Measurements from ENCODE around the gene IL7R.

DNA sequence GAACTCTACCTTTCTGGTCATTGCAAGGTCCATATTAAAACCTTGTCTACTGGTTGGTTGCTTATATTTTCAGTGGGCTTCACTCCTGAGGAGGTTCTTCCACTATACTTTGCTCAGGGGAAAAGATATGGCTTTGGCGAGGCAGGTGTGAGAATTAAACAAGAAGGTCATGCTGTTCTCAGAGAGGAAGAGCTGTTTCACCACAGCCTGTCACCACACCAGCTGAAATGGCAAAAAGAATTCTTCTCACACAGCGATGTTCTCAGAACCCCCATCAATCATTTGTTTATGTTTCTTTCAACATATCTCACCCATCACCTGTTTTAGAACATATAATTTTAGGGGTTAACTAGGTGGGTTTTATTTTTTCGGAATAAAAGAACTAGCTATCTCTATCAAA, 43.1 kb downstream of the IL7R start:
- TF ChIP-seq, protein P1, sequence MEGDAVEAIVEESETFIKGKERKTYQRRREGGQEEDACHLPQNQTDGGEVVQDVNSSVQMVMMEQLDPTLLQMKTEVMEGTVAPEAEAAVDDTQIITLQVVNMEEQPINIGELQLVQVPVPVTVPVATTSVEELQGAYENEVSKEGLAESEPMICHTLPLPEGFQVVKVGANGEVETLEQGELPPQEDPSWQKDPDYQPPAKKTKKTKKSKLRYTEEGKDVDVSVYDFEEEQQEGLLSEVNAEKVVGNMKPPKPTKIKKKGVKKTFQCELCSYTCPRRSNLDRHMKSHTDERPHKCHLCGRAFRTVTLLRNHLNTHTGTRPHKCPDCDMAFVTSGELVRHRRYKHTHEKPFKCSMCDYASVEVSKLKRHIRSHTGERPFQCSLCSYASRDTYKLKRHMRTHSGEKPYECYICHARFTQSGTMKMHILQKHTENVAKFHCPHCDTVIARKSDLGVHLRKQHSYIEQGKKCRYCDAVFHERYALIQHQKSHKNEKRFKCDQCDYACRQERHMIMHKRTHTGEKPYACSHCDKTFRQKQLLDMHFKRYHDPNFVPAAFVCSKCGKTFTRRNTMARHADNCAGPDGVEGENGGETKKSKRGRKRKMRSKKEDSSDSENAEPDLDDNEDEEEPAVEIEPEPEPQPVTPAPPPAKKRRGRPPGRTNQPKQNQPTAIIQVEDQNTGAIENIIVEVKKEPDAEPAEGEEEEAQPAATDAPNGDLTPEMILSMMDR (IDR thresholded peaks at IDR 0.05), result no peak
- TF ChIP-seq POLR2AphosphoS5 (IDR thresholded peaks at IDR 0.05), result no peak

All from breast epithelium (tissue), 3 donors.